Stimulated activated CD4-positive, alpha-beta T cell treated with anti-CD3 and anti-CD28 coated beads, Interleukin-4, amount 100 ng/mL, for 48 hours (primary cell): ENCODE results near the gene RFX8.

ENCODE experiments used
- DNase-seq, 2 donors: peaks; one replicate each; pipeline ENCODE4 v3.0.0-alpha.2; 2020; ENCODE audit warnings: low read depth in 2 of 2

The RFX8 gene

GRCh38 chr2:101349893-101350662 lies 124.8 kb downstream of the RFX8 start:
- DNase-seq: no peak

- no peak for DNase-seq
Measured at GRCh38 chr2:101348883-101349282, 126.0 kb downstream of the RFX8 start.
